HS-27A (cell line): Measurements from ENCODE around the gene SMYD3.

Experiments used
- DNase-seq: peaks from one replicate; pipeline ENCODE4 v3.0.0-alpha.2; 2012; ENCODE audit warnings: low read depth, missing footprints

Gene SMYD3

GRCh38 chr1:246506674-246507481, at the start of gene SMYD3:
SMYD3 (minus strand) TSS chr1:246507279.
- DNase-seq = peak; percentile 29

GRCh38 chr1:246554201-246554600, 47.1 kb upstream of the SMYD3 start:
- DNase-seq = no peak

- DNase-seq = no peak
Observed at GRCh38 chr1:246552110-246552509, 45.0 kb upstream of the SMYD3 start.

GRCh38 chr1:246550402-246550801, 43.3 kb upstream of the SMYD3 start:
- DNase-seq = no peak

GRCh38 chr1:246549665-246550064, 42.6 kb upstream of the SMYD3 start:
- DNase-seq = no peak

GRCh38 chr1:246544001-246544400, 36.9 kb upstream of the SMYD3 start:
- DNase-seq = no peak

GRCh38 chr1:246540738-246541491, 33.8 kb upstream of the SMYD3 start:
- DNase-seq = no peak

- no peak for DNase-seq
Observed at GRCh38 chr1:246537887-246538286, 30.8 kb upstream of the SMYD3 start.

GRCh38 chr1:246537441-246537840, 30.4 kb upstream of the SMYD3 start:
- no peak for DNase-seq

- DNase-seq = no peak
Observed at GRCh38 chr1:246534114-246534513, 27.0 kb upstream of the SMYD3 start.

- DNase-seq = no peak
Observed at GRCh38 chr1:246533371-246533905, 26.4 kb upstream of the SMYD3 start.

GRCh38 chr1:246532519-246532918, 25.4 kb upstream of the SMYD3 start:
- DNase-seq = no peak

- no peak for DNase-seq
Observed at GRCh38 chr1:246530482-246530881, 23.4 kb upstream of the SMYD3 start.

GRCh38 chr1:246528933-246529731, 22.1 kb upstream of the SMYD3 start:
- DNase-seq = no peak

- no peak for DNase-seq
Observed at GRCh38 chr1:246527402-246528088, 20.5 kb upstream of the SMYD3 start.

- no peak for DNase-seq
Observed at GRCh38 chr1:246526915-246527314, 19.8 kb upstream of the SMYD3 start.

- DNase-seq = no peak
Observed at GRCh38 chr1:246526380-246526779, 19.3 kb upstream of the SMYD3 start.

GRCh38 chr1:246519514-246519913, 12.4 kb upstream of the SMYD3 start:
- DNase-seq = no peak

- DNase-seq = no peak
Observed at GRCh38 chr1:246518456-246519205, 11.6 kb upstream of the SMYD3 start.

- no peak for DNase-seq
Observed at GRCh38 chr1:246517391-246517790, 10.3 kb upstream of the SMYD3 start.

- no peak for DNase-seq
Observed at GRCh38 chr1:246516126-246516525, 9.0 kb upstream of the SMYD3 start.
